ENCODE measurements around the gene DNAJC12. TPM values are rescaled to one million over a fixed set of nuclear protein-coding genes. Genes with fewer than 3 reads are reported as not detected.

DNAJC12 gene
- polyA plus RNA-seq, 1 of the 3 experiments (the other 2 are of a cell fraction): 7.9 TPM

DNA sequence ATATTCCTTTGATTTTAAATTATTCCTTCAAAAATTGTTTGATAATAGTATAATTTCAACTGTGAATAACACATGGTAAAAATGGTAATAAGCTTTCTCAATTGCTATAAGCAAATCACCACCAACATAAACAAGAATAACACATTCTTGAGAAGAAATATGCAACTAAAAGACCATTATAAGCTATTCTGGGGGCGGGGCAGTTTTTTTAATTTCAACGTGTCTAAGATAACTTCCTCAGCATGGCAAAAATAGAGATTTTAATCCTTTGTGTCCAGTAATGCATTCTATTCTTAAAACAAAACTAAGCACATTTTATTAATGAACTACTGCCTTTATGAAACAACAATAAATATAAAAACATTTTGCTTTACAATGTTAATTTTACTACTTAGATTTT is 1.5 kb downstream of the DNAJC12 start:
- Histone ChIP-seq H3K4me1 (ENCODE audit: control insufficient read depth in 1 of 2, insufficient read depth in 2 of 2, low read depth in 1 of 2, low read length in 1 of 2) (peaks cover 0 to 4% of the 10 kb centered on the region in 2 experiments; a peak in 2 of 4 replicates), H3K9me2 (no peaks in the 10 kb centered on the region), H3K36me3 (replicated peaks in 1 of 2; ENCODE audit: control insufficient read depth in 1 of 2, insufficient read depth in 2 of 2, low read length in 1 of 2) (no peaks in the 10 kb centered on the region), H3K4me3 (ENCODE audit: low read depth in 2 of 2, low read length in 1 of 2) (peak overlapping the region in 1 of 2 experiments; percentile 18; a peak in 2 of 4 replicates), H3K27ac (ENCODE audit: low read depth in 2 of 2, low read length in 1 of 2) (peak overlapping the region; percentile 31 to 36; a peak in 2 of 4 replicates), H3F3A (replicated peaks; ENCODE audit: insufficient read depth) (no peaks in the 10 kb centered on the region), H3K9me3 (no peaks in the 10 kb centered on the region), H2AFZ (ENCODE audit: low read depth) (peak overlapping the region; percentile 71), H3K27me3 (ENCODE audit: insufficient read depth) (no peaks in the 10 kb centered on the region), H3K79me2 (ENCODE audit: insufficient read depth) (no peaks in the 10 kb centered on the region), H3K4me2 (0 out of 2 replicates have a peak overlapping the region, but pooled peaks have one; percentile 47), H4K20me1 (ENCODE audit: insufficient read depth) (no peaks in the 10 kb centered on the region), H3K9ac (no peak overlapping the region)
- CTCF ChIA-PET: interaction anchor here (0.6 to 1.3 kb wide), 2 partner anchors 19 to 319 kb away, joined by 3 to 4 read pairs; no protein-coding TSS in a partner anchor
- no peak for DNase-seq
- 7% methylated on average over 2 of the region's 2 CpGs for WGBS (ENCODE audit: low lambda C conversion rate)
- POLR2A ChIA-PET: no interaction called here
- TF ChIP-seq POLR2AphosphoS5 (IDR thresholded peaks at IDR 0.05; ENCODE audit: low read depth, low read length) (no peak), TAF1 (IDR thresholded peaks at IDR 0.05; ENCODE audit: borderline replicate concordance, low read depth, low read length) (no peak), NRF1 (IDR thresholded peaks at IDR 0.05; ENCODE audit: low read depth, low read length) (no peak), TEAD4 (IDR thresholded peaks at IDR 0.05; ENCODE audit: borderline replicate concordance, insufficient read depth) (no peak), YY1 (IDR thresholded peaks at IDR 0.05; ENCODE audit: low read depth) (no peak), FOSL2 (IDR thresholded peaks at IDR 0.05; ENCODE audit: borderline replicate concordance, low read depth) (no peak), GATA2 (CRISPR knock-in tag; IDR thresholded peaks at IDR 0.05) (no peak), EP300 (IDR thresholded peaks at IDR 0.05; ENCODE audit: borderline replicate concordance in 1 of 2, low read depth in 1 of 2, low read length in 1 of 2) (no peak), SIN3A (IDR thresholded peaks at IDR 0.05; ENCODE audit: borderline replicate concordance, low read depth, low read length) (no peak), FOXM1 (IDR thresholded peaks at IDR 0.05; ENCODE audit: low read depth) (no peak), FOXJ3 (CRISPR knock-in tag; IDR thresholded peaks at IDR 0.05) (no peak), MXI1 (IDR thresholded peaks at IDR 0.05; ENCODE audit: low read depth, low read length) (no peak; the same call in 1 of the 2 replicates), EZH2phosphoT487 (IDR thresholded peaks at IDR 0.05; ENCODE audit: borderline replicate concordance, low read depth) (no peak), RXRA (IDR thresholded peaks at IDR 0.05; ENCODE audit: borderline replicate concordance, low read depth) (no peak)
- TF ChIP-seq, protein P1, sequence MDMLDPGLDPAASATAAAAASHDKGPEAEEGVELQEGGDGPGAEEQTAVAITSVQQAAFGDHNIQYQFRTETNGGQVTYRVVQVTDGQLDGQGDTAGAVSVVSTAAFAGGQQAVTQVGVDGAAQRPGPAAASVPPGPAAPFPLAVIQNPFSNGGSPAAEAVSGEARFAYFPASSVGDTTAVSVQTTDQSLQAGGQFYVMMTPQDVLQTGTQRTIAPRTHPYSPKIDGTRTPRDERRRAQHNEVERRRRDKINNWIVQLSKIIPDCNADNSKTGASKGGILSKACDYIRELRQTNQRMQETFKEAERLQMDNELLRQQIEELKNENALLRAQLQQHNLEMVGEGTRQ (IDR thresholded peaks at IDR 0.05; ENCODE audit: borderline replicate concordance, low read depth, low read length): no peak
- TF ChIP-seq, protein P2, sequence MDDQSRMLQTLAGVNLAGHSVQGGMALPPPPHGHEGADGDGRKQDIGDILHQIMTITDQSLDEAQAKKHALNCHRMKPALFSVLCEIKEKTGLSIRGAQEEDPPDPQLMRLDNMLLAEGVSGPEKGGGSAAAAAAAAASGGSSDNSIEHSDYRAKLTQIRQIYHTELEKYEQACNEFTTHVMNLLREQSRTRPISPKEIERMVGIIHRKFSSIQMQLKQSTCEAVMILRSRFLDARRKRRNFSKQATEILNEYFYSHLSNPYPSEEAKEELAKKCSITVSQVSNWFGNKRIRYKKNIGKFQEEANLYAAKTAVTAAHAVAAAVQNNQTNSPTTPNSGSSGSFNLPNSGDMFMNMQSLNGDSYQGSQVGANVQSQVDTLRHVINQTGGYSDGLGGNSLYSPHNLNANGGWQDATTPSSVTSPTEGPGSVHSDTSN (IDR thresholded peaks at IDR 0.05): no peak
- TF ChIP-seq, protein P3, sequence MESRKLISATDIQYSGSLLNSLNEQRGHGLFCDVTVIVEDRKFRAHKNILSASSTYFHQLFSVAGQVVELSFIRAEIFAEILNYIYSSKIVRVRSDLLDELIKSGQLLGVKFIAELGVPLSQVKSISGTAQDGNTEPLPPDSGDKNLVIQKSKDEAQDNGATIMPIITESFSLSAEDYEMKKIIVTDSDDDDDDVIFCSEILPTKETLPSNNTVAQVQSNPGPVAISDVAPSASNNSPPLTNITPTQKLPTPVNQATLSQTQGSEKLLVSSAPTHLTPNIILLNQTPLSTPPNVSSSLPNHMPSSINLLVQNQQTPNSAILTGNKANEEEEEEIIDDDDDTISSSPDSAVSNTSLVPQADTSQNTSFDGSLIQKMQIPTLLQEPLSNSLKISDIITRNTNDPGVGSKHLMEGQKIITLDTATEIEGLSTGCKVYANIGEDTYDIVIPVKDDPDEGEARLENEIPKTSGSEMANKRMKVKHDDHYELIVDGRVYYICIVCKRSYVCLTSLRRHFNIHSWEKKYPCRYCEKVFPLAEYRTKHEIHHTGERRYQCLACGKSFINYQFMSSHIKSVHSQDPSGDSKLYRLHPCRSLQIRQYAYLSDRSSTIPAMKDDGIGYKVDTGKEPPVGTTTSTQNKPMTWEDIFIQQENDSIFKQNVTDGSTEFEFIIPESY (IDR thresholded peaks at IDR 0.05; ENCODE audit: borderline replicate concordance, low read depth): no peak
- TF ChIP-seq, protein P4, sequence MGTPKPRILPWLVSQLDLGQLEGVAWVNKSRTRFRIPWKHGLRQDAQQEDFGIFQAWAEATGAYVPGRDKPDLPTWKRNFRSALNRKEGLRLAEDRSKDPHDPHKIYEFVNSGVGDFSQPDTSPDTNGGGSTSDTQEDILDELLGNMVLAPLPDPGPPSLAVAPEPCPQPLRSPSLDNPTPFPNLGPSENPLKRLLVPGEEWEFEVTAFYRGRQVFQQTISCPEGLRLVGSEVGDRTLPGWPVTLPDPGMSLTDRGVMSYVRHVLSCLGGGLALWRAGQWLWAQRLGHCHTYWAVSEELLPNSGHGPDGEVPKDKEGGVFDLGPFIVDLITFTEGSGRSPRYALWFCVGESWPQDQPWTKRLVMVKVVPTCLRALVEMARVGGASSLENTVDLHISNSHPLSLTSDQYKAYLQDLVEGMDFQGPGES (IDR thresholded peaks at IDR 0.05; ENCODE audit: low read depth, low read length): no peak
- TF ChIP-seq, protein P5, sequence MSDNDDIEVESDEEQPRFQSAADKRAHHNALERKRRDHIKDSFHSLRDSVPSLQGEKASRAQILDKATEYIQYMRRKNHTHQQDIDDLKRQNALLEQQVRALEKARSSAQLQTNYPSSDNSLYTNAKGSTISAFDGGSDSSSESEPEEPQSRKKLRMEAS (IDR thresholded peaks at IDR 0.05; ENCODE audit: low read depth): no peak
- TF ChIP-seq, protein P6, sequence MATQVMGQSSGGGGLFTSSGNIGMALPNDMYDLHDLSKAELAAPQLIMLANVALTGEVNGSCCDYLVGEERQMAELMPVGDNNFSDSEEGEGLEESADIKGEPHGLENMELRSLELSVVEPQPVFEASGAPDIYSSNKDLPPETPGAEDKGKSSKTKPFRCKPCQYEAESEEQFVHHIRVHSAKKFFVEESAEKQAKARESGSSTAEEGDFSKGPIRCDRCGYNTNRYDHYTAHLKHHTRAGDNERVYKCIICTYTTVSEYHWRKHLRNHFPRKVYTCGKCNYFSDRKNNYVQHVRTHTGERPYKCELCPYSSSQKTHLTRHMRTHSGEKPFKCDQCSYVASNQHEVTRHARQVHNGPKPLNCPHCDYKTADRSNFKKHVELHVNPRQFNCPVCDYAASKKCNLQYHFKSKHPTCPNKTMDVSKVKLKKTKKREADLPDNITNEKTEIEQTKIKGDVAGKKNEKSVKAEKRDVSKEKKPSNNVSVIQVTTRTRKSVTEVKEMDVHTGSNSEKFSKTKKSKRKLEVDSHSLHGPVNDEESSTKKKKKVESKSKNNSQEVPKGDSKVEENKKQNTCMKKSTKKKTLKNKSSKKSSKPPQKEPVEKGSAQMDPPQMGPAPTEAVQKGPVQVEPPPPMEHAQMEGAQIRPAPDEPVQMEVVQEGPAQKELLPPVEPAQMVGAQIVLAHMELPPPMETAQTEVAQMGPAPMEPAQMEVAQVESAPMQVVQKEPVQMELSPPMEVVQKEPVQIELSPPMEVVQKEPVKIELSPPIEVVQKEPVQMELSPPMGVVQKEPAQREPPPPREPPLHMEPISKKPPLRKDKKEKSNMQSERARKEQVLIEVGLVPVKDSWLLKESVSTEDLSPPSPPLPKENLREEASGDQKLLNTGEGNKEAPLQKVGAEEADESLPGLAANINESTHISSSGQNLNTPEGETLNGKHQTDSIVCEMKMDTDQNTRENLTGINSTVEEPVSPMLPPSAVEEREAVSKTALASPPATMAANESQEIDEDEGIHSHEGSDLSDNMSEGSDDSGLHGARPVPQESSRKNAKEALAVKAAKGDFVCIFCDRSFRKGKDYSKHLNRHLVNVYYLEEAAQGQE (IDR thresholded peaks at IDR 0.05; ENCODE audit: low read depth, low read length): no peak
